GM10248 (cell line): ENCODE data around the gene C11orf21.

ENCODE experiments used
- CTCF ChIA-PET: fragments of 300-600 bp; sonication (Branson Sonifier 250); formaldehyde crosslinking; extraction: SDS; loops from one replicate; lab custom pipeline; 2021; ENCODE audit warnings: antibody characterized with exemption; lab: Yijun Ruan, JAX
- POLR2A ChIA-PET: fragments of 350-650 bp; sonication (Branson Sonifier 250); formaldehyde crosslinking; extraction: SDS; loops from one replicate; lab custom pipeline; 2020; ENCODE audit warnings: antibody characterized with exemption; lab: Yijun Ruan, JAX
- DNase-seq: peaks from one replicate; pipeline ENCODE4 v3.0.0; 2012; ENCODE audit errors: extremely low spot score
- TF ChIP-seq, protein P1 (sequence below): IDR thresholded peaks from 2 replicates; pipeline ENCODE4 v1.5.1; 2012; ENCODE audit warnings: mild to moderate bottlenecking, low read depth; ENCODE audit errors: extremely low read depth, missing control alignments, control extremely low read depth

C11orf21 gene

GRCh38 chr11:2301631-2302305 is at the start of gene C11orf21, which contains the start of gene TSPAN32:
Gene C11orf21 (minus strand): TSS chr11:2301918. CDS start chr11:2301808, 110 bp downstream.
Gene TSPAN32 (plus strand): TSS chr11:2302013. CDS start chr11:2302150, 137 bp downstream.
- TF ChIP-seq, protein P1, sequence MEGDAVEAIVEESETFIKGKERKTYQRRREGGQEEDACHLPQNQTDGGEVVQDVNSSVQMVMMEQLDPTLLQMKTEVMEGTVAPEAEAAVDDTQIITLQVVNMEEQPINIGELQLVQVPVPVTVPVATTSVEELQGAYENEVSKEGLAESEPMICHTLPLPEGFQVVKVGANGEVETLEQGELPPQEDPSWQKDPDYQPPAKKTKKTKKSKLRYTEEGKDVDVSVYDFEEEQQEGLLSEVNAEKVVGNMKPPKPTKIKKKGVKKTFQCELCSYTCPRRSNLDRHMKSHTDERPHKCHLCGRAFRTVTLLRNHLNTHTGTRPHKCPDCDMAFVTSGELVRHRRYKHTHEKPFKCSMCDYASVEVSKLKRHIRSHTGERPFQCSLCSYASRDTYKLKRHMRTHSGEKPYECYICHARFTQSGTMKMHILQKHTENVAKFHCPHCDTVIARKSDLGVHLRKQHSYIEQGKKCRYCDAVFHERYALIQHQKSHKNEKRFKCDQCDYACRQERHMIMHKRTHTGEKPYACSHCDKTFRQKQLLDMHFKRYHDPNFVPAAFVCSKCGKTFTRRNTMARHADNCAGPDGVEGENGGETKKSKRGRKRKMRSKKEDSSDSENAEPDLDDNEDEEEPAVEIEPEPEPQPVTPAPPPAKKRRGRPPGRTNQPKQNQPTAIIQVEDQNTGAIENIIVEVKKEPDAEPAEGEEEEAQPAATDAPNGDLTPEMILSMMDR = no peak
- ChIA-PET POLR2A (interaction anchor here (0.6 kb wide), 1 partner anchor 118 kb away, joined by 4 read pairs; no protein-coding TSS in a partner anchor), CTCF (interaction anchor here (1.2 to 17.1 kb wide), 2 partner anchors 119 to 126 kb away, joined by 3 to 485 read pairs; no protein-coding TSS in a partner anchor)
- no peak for DNase-seq

DNA sequence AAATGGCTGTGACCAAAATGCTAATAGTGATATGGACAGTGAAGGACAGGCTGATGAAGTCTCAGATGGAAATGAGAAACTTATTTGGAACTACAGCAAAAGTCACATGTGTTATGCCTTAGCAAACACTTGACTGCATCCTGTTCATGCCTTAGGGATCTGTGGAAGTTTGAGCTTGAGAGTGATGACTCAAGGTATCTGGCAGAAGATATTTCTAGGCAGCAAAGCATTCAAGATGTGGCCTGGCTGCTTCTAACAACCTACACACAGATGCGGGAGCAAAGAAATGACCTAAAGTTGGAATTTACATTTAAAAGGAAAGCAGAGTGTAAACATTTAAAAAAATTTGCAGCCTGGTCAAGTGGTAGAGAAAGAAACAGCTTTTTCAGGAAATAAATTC is 47.3 kb upstream of the C11orf21 start:
- ChIA-PET CTCF (interaction anchor here (2.9 kb wide), 1 partner anchor 44 kb away, joined by 8 read pairs; no protein-coding TSS in a partner anchor), POLR2A (no interaction called here)
- no peak for DNase-seq
- TF ChIP-seq, protein P1 = no peak

GRCh38 chr11:2347308-2347830 is 45.7 kb upstream of the C11orf21 start:
- TF ChIP-seq, protein P1 = no peak
- CTCF ChIA-PET = interaction anchor here (2.9 kb wide), 1 partner anchor 42 kb away, joined by 8 read pairs; no protein-coding TSS in a partner anchor
- POLR2A ChIA-PET = no interaction called here
- no peak for DNase-seq

- no peak for DNase-seq
- ChIA-PET POLR2A (no interaction called here), CTCF (no interaction called here)
- TF ChIP-seq, protein P1 = no peak
Measured at GRCh38 chr11:2346586-2347307, 45.0 kb upstream of the C11orf21 start.

DNA sequence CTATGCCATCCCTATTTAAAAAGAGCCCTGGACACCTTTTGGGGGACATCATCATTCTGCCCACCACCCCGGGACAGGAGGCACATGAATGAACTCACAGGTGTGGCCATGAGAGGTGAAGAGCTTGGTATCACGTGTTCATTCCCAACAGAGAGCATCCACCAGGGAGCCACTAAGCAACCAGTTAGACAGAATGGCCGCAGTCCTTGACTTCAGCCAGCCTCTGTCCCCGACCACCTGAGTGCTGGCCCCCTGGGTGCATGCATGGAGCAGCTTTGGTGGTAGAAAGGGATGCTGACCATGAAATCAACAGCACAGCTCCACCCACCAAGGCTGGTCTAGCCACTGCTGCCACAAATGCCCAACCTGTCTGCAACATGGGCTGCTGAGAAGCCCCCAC is 44.3 kb upstream of the C11orf21 start:
- ChIA-PET POLR2A (no interaction called here), CTCF (no interaction called here)
- TF ChIP-seq, protein P1 = no peak
- no peak for DNase-seq

DNA sequence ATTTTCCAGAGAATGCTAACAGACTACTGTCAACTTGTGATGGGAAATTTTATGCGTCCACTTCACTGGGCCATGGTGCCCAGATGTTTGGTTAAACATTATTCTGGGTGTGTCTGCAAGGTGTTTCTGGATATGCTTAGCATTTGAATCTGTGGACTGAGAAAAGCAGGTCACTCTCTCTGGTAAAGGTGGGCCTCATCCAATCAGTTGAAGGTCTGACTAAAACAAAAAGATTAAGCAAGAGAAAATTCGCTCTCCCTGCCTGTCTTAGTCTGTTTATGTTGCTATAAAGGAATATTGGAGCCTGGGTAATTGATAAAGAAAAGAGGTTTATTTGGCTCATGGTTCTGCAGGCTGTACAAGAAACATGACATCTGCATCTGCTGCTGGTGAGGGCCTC is 43.3 kb upstream of the C11orf21 start:
- TF ChIP-seq, protein P1 = no peak
- CTCF ChIA-PET = no interaction called here
- POLR2A ChIA-PET = no interaction called here
- DNase-seq = no peak
